Thyroid gland (tissue), 4 donors: ENCODE results near the gene BAG1. TPM values are rescaled to one million over a fixed set of nuclear protein-coding genes. Genes with fewer than 3 reads are reported as not detected.

Source experiments
- DNase-seq, 2 donors: peaks; one replicate each; pipeline ENCODE4 v3.0.0-alpha.2; 2019
- H3K27ac ChIP-seq, 3 donors: fragments of 200-600 bp; sonication (generic); 1 replicate in 2 of 3; 2 replicates in 1 of 3; pipeline ENCODE4 v1.5.1; 2016 to 2019; ENCODE audit warnings: mild to moderate bottlenecking in 1 of 3, moderate library complexity in 1 of 3
- H3K27me3 ChIP-seq: fragments of 200-600 bp; sonication (generic); one replicate; pipeline ENCODE4 v1.5.1; 2019
- H3K36me3 ChIP-seq, 2 donors: fragments of 200-600 bp; sonication (generic); one replicate each; pipeline ENCODE4 v1.5.1; 2016 to 2019
- H3K4me1 ChIP-seq, 2 donors: fragments of 200-600 bp; sonication (generic); one replicate each; pipeline ENCODE4 v1.5.1; 2017 to 2019
- H3K4me3 ChIP-seq, 3 donors: fragments of 200-600 bp; sonication (generic); replicated peaks in 1 of 3; 1 replicate in 2 of 3; 2 replicates in 1 of 3; pipeline ENCODE4 v1.5.1; 2016; ENCODE audit warnings: mild to moderate bottlenecking in 1 of 3
- H3K9me3 ChIP-seq: fragments of 200-600 bp; sonication (generic); one replicate; pipeline ENCODE4 v1.5.1; 2017
- POLR2A ChIP-seq, 2 donors: fragments of 450-650 bp; IDR thresholded peaks; one replicate each; pipeline ENCODE4 v1.6.1; 2017; ENCODE audit warnings: antibody characterized with exemption in 2 of 2, mild to moderate bottlenecking in 2 of 2, moderate library complexity in 1 of 2
- WGBS, 2 donors: methylation state at CpG; one replicate each; pipeline ENCODE4 v1.1.5; 2017; 5-methylcytosine and 5-hydroxymethylcytosine counted together
- intact Hi-C: fragments of 100-400 bp; cut with DNase I; formaldehyde crosslinking; loops from one replicate; pipeline ENCODE4 v1.15.1; 2023
- total RNA-seq, 4 donors: library from RNA; depleted of rRNA; stranded (reverse); fragments of >200 nt; gene quantifications; one replicate each; pipeline ENCODE4 v1.2.3, GENCODE V29; 2016
- TF ChIP-seq, protein P1 (sequence below), 6 experiments: fragments of 200-600 bp in 3 of 6; fragments of 450-650 bp in 3 of 6; sonication (generic) in 3 of 6; IDR thresholded peaks; one replicate each; pipeline ENCODE4 v1.5.1; 2016 to 2019; ENCODE audit warnings: antibody characterized with exemption in 6 of 6, mild to moderate bottlenecking in 2 of 6, inconsistent platforms in 1 of 6, moderate library complexity in 1 of 6

The BAG1 gene
- total RNA-seq, 4 donors from 2014 or later = 72.0 to 135 (median 99.3) TPM

DNA sequence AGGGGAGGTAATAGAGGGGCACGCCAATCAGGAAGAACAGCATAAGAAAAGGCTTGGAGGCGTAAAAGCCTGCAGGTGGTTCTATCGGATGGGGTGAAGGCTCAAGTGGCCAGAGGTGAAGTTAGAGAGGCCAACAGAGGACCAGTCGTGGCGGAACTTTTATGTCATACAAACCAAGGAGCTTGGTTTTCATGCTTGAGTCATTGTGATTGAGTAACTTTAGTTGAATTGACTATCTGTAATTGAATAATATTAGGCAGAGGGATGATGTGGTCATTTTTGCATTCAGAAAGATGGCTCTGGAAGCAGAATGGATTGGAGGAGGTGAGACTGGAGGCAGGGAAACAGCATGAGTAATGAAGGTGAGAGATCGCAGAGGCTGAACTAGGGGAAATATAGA, 31.7 kb downstream of the BAG1 start:
- intact Hi-C loops = no loop called here
- no peak overlapping the region for H3K27ac ChIP-seq
- WGBS, 2 donors = 91 to 93% methylated on average over 6 of the region's 6 CpGs

DNA sequence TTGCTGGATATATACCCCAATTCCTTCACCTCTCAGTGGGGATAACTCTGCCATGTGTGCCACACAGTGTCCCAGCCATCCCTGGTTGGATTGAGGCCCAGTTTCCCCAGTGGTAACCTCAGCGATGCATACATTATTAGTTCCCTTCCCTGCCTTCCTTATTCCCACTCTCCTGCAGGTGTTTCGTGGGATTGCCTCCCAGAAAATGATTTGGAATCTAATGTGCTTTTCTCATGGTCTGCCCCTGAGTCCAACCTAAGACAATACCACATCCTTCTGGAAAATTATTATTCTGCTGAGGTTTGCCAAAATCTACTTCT, 32.9 kb downstream of the BAG1 start:
- Histone ChIP-seq H3K4me1 (peaks cover 0 to 24% of the 10 kb centered on the region in 2 donors), H3K36me3 (no peaks in the 10 kb centered on the region), H3K27ac (no peak overlapping the region), H3K9me3 (no peaks in the 10 kb centered on the region), H3K27me3 (no peaks in the 10 kb centered on the region), H3K4me3 (no peak overlapping the region)
- 88% methylated on average over 2 of the region's 2 CpGs for WGBS, 2 donors
- intact Hi-C loops = no loop called here
- TF ChIP-seq, protein P1, sequence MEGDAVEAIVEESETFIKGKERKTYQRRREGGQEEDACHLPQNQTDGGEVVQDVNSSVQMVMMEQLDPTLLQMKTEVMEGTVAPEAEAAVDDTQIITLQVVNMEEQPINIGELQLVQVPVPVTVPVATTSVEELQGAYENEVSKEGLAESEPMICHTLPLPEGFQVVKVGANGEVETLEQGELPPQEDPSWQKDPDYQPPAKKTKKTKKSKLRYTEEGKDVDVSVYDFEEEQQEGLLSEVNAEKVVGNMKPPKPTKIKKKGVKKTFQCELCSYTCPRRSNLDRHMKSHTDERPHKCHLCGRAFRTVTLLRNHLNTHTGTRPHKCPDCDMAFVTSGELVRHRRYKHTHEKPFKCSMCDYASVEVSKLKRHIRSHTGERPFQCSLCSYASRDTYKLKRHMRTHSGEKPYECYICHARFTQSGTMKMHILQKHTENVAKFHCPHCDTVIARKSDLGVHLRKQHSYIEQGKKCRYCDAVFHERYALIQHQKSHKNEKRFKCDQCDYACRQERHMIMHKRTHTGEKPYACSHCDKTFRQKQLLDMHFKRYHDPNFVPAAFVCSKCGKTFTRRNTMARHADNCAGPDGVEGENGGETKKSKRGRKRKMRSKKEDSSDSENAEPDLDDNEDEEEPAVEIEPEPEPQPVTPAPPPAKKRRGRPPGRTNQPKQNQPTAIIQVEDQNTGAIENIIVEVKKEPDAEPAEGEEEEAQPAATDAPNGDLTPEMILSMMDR (IDR thresholded peaks at IDR 0.05) = no peak
- no peak for TF ChIP-seq POLR2A (IDR thresholded peaks at IDR 0.05)
- DNase-seq = no peak

More for the DNA sequence above, 31.7 kb downstream of the BAG1 start:
- Histone ChIP-seq H3K9me3 (no peaks in the 10 kb centered on the region), H3K4me1 (peaks cover 0 to 24% of the 10 kb centered on the region in 2 donors), H3K27me3 (no peaks in the 10 kb centered on the region), H3K36me3 (no peaks in the 10 kb centered on the region), H3K4me3 (no peak overlapping the region)
- TF ChIP-seq, protein P1 (IDR thresholded peaks at IDR 0.05) = no peak
- no peak for TF ChIP-seq POLR2A (IDR thresholded peaks at IDR 0.05)
- DNase-seq = no peak

DNA sequence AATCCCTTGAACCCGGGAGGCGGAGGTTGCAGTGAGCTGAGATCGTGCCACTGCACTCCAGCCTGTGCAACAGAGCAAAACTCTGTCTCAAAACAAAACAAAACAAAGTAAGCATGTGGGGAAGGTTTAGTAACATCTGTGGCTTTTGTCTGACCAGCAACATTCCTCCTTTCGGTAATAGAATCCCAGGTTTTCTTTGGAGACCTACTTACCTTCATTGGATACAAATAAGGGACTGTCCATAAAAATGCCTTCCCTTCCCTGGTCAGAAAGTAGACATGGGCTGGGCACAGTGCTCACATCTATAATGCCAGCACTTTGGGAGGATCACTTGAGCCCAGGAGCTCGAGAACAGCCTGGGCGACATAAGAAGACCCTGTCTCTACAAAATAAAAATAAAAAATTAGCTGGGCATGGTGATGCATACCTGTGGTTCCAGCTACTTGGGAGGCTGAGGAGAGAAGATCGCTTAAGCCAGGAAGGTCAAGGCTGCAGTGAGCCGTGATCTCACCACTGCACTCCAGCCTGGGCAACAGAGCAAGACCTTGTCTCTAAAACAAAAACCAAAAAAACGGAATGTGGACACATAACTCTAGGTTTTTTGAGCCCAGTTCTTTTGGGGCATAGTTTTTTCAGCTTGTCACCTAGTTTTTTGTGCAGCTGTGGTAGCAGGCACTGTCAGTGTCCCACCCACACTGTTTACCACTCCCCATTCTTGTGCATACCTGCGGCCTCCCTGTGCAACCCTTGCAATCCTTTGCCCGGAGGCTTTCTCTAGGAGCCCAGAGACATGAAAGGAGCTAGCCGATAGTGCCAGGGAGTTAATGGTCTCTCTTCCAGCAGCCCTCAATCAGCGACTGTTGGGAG, 33.5 kb downstream of the BAG1 start:
- Histone ChIP-seq H3K4me3 (no peak overlapping the region), H3K27ac (no peak overlapping the region), H3K36me3 (no peaks in the 10 kb centered on the region), H3K9me3 (no peaks in the 10 kb centered on the region), H3K4me1 (peaks cover 0 to 24% of the 10 kb centered on the region in 2 donors), H3K27me3 (no peaks in the 10 kb centered on the region)
- TF ChIP-seq POLR2A (IDR thresholded peaks at IDR 0.05) = no peak
- TF ChIP-seq, protein P1 (IDR thresholded peaks at IDR 0.05) = no peak
- DNase-seq = no peak
- intact Hi-C loops = no loop called here
- WGBS, 2 donors = 72 to 77% methylated on average over 13 of the region's 13 CpGs

DNA sequence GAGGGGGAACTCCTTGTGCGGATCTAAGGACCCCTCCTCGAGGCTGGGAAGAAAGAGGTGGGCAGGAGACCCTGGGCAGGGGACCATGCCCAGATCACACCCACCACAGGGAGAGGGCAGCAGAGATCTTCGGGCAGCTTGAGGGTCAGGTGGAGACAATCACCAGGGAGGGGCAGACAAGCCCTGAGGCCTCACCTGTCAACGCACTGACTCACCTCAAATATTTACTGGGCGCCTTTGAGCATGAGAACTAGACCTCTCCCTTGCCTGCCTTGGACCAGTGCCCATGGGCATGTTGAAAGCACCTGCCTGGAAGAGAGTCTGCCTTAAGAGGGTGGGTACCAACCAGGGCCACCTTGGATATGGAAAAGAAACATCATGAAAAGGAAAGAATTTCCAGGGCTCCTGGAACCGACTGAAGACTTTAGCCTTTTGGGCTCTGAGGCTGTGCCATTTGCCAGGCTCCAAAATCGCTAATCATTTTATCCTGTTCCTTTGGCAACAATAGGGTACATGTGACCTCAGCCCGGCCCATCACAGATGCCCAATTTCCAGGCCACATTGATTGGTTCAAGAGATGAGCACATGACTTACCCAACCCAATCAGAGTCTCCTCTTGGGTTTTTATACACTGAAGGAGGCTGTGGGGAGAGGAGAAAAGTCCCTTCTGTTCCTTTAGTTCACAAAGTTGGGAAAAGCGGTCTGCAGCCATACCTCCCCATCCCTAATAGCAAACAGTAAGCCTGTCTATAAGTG, 35.0 kb downstream of the BAG1 start:
- H3K27ac ChIP-seq = peak overlapping the region in 1 of 3 donors; percentile 5
- no peaks in the 10 kb centered on the region for H3K27me3 ChIP-seq
- intact Hi-C loops = no loop called here

More for the DNA sequence above, 35.0 kb downstream of the BAG1 start:
- TF ChIP-seq, protein P1 (IDR thresholded peaks at IDR 0.05) = peak in 1 of 6 experiments; percentile 22
- no peak for TF ChIP-seq POLR2A (IDR thresholded peaks at IDR 0.05)
- DNase-seq = peak; percentile 19 to 24
- Histone ChIP-seq H3K36me3 (no peaks in the 10 kb centered on the region), H3K4me3 (no peak overlapping the region), H3K9me3 (no peaks in the 10 kb centered on the region), H3K4me1 (peaks cover 0 to 21% of the 10 kb centered on the region in 2 donors)
- 74 to 75% methylated on average over 9 of the region's 9 CpGs for WGBS, 2 donors
